ENCODE results near the gene TUBGCP2. TPM values are rescaled to one million over a fixed set of nuclear protein-coding genes. Genes with fewer than 3 reads are reported as not detected.

TUBGCP2 gene
- total RNA-seq, 1 experiment from 2014 or later: 35.4 TPM

DNA sequence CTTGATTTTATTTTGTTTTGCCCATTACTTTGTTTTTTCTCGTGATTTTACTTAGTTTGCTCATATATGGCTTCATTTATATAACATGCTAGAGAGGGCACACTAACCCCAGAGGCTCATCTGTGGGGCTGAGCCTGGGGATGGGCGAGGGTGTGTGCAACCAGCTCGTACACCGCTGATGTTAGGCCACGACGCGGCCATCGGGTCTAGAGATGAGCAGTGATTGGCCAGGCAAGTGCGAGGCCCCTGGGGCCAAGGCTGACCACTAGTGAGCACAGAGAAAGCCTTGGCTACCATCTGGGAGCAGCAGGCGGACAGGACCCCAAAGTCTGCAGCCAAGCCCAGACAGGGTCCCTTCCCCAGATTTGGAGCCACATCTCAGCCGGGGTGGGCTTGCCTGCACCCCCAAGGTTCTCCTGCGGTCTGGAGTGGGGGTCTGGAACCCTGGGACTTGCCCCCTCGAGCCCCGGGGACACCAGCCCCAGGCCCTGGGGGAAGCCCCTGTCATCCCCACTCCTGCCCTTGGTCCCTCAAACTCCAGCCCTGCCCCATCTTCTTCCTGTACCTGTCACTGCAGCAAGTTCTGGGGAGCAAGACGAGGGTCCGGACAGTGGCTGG is 45.4 kb upstream of the TUBGCP2 start:
- ChIA-PET RAD21 (ENCODE audit: low non-redundant PET in 1 of 2, low total read pairs in 2 of 2, uncharacterized antibody in 2 of 2, unreplicated experiment in 2 of 2) (no interaction called here), POLR2A (no interaction called here), CTCF (no interaction called here)
- Histone ChIP-seq H3K27me3 (ENCODE audit: insufficient read depth, low read length) (no peaks in the 10 kb centered on the region), H2AFZ (ENCODE audit: low read depth, low read length, poor library complexity, severe bottlenecking) (no peak overlapping the region), H3K9me2 (ENCODE audit: insufficient read depth) (no peaks in the 10 kb centered on the region), H3K9ac (ENCODE audit: low read length) (no peak overlapping the region), H3K9me3 (ENCODE audit: control insufficient read depth in 1 of 2, insufficient read depth in 1 of 2, low read depth in 1 of 2, low read length in 2 of 2) (no peaks in the 10 kb centered on the region), H3K4me1 (ENCODE audit: control insufficient read depth in 1 of 2, insufficient read depth in 2 of 2, low read length in 2 of 2) (peaks cover 3 to 5% of the 10 kb centered on the region in 2 experiments; a peak in 2 of 4 replicates), H3K79me2 (ENCODE audit: insufficient read depth, low read length) (peaks cover 6% of the 10 kb centered on the region; the same call in 1 of the 2 replicates), H4K20me1 (ENCODE audit: insufficient read depth) (no peaks in the 10 kb centered on the region), H3K27ac (ENCODE audit: low read depth, low read length) (no peak overlapping the region), H3K4me3 (replicated peaks in 1 of 2; ENCODE audit: low read depth in 1 of 2, low read length in 2 of 2) (no peak overlapping the region), H3K4me2 (ENCODE audit: low read length) (no peak overlapping the region), H3K36me3 (ENCODE audit: control insufficient read depth in 1 of 2, insufficient read depth in 2 of 2, low read length in 2 of 2) (no peaks in the 10 kb centered on the region)
- TF ChIP-seq, protein P1, sequence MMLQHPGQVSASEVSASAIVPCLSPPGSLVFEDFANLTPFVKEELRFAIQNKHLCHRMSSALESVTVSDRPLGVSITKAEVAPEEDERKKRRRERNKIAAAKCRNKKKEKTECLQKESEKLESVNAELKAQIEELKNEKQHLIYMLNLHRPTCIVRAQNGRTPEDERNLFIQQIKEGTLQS (IDR thresholded peaks at IDR 0.05): no peak
- TF ChIP-seq, protein P2, sequence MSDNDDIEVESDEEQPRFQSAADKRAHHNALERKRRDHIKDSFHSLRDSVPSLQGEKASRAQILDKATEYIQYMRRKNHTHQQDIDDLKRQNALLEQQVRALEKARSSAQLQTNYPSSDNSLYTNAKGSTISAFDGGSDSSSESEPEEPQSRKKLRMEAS (IDR thresholded peaks at IDR 0.05): no peak
- TF ChIP-seq, protein P3, sequence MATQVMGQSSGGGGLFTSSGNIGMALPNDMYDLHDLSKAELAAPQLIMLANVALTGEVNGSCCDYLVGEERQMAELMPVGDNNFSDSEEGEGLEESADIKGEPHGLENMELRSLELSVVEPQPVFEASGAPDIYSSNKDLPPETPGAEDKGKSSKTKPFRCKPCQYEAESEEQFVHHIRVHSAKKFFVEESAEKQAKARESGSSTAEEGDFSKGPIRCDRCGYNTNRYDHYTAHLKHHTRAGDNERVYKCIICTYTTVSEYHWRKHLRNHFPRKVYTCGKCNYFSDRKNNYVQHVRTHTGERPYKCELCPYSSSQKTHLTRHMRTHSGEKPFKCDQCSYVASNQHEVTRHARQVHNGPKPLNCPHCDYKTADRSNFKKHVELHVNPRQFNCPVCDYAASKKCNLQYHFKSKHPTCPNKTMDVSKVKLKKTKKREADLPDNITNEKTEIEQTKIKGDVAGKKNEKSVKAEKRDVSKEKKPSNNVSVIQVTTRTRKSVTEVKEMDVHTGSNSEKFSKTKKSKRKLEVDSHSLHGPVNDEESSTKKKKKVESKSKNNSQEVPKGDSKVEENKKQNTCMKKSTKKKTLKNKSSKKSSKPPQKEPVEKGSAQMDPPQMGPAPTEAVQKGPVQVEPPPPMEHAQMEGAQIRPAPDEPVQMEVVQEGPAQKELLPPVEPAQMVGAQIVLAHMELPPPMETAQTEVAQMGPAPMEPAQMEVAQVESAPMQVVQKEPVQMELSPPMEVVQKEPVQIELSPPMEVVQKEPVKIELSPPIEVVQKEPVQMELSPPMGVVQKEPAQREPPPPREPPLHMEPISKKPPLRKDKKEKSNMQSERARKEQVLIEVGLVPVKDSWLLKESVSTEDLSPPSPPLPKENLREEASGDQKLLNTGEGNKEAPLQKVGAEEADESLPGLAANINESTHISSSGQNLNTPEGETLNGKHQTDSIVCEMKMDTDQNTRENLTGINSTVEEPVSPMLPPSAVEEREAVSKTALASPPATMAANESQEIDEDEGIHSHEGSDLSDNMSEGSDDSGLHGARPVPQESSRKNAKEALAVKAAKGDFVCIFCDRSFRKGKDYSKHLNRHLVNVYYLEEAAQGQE (IDR thresholded peaks at IDR 0.05; ENCODE audit: low read depth): no peak
- TF ChIP-seq EZH2phosphoT487 (IDR thresholded peaks at IDR 0.05; ENCODE audit: borderline replicate concordance): no peak
- TF ChIP-seq ZNF274 (IDR thresholded peaks at IDR 0.05; ENCODE audit: low read depth, low read length): no peak
- no peak for TF ChIP-seq RAD21 (IDR thresholded peaks at IDR 0.05; ENCODE audit: low read depth)
- TF ChIP-seq EZH2 (IDR thresholded peaks at IDR 0.05): no peak
- TF ChIP-seq SP1 (IDR thresholded peaks at IDR 0.05; ENCODE audit: low read depth): no peak
- TF ChIP-seq FOSL1 (IDR thresholded peaks at IDR 0.05; ENCODE audit: low read depth): no peak
- no peak for TF ChIP-seq CEBPB (IDR thresholded peaks at IDR 0.05; ENCODE audit: low read depth)
- BruUV-seq (replicated peaks): no TSS peak
- DNase-seq (ENCODE audit: low read depth, low spot score): no peak
- ATAC-seq: no peak
- intact Hi-C loops (cut with micrococcal nuclease): no loop called here
